Panc1 (cell line): ENCODE results near the gene FANCC. TPM values are rescaled to one million over a fixed set of nuclear protein-coding genes. Genes with fewer than 3 reads are reported as not detected.

ENCODE experiments used
- ATAC-seq: fragments of 200-7000 bp; cut with Tn5 transposase; 2 replicates; pipeline ENCODE4 v1.9.1; 2020; ENCODE audit warnings: mild to moderate bottlenecking, moderate library complexity
- BruUV-seq: library from RNA; stranded (reverse); fragments of 400-500 nt; replicated peaks from 2 replicates; lab custom pipeline; 2021; lab: Mats Ljungman, UMichigan
- CTCF ChIA-PET: fragments of 300-600 bp; sonication (Branson Sonifier 250); formaldehyde crosslinking; loops from one replicate; lab custom pipeline; 2022; ENCODE audit warnings: antibody characterized with exemption; lab: Charles Lee
- POLR2A ChIA-PET: fragments of 300-600 bp; sonication (Branson Sonifier 250); formaldehyde crosslinking; loops from one replicate; lab custom pipeline; 2022; ENCODE audit warnings: antibody characterized with exemption; lab: Charles Lee
- DNase-seq: peaks from one replicate; pipeline ENCODE4 v3.0.0-alpha.2; 2010; ENCODE audit warnings: low read depth, low spot score
- H3K27ac ChIP-seq: 2 replicates; pipeline ENCODE4 v1.5.1; 2011; ENCODE audit warnings: mild to moderate bottlenecking, low read length, inconsistent platforms
- H3K27me3 ChIP-seq: fragments of 200-500 bp; sonication (Bioruptor generic); 2 replicates; pipeline ENCODE4 v1.6.0; 2014; ENCODE audit warnings: low read length, inconsistent platforms; ENCODE audit not compliant: control insufficient read depth, insufficient read depth
- H3K36me3 ChIP-seq: fragments of 200-500 bp; sonication (Bioruptor generic); 2 replicates; pipeline ENCODE4 v1.5.1; 2014; ENCODE audit warnings: inconsistent platforms, mild to moderate bottlenecking, low read length, moderate library complexity; ENCODE audit not compliant: control insufficient read depth, insufficient read depth
- H3K4me1 ChIP-seq: 2 replicates; pipeline ENCODE4 v1.5.1; 2011; ENCODE audit warnings: inconsistent platforms, mild to moderate bottlenecking, low read length, moderate library complexity; ENCODE audit not compliant: control insufficient read depth, insufficient read depth
- H3K4me3 ChIP-seq, 2 experiments: 2 replicates each; pipeline ENCODE4 v1.5.1; 2011 to 2012; ENCODE audit warnings: low read depth in 2 of 2, low read length in 2 of 2, mild to moderate bottlenecking in 2 of 2, inconsistent platforms in 1 of 2, moderate library complexity in 1 of 2
- H3K9me3 ChIP-seq: fragments of 200-500 bp; sonication (Bioruptor generic); 2 replicates; pipeline ENCODE4 v1.5.1; 2014; ENCODE audit warnings: low read depth, mild to moderate bottlenecking, inconsistent platforms, low read length, moderate library complexity; ENCODE audit not compliant: control insufficient read depth, insufficient read depth
- CTCF ChIP-seq: fragments of 450-650 bp; IDR thresholded peaks from 2 replicates; pipeline ENCODE4 v1.5.1; 2017; ENCODE audit warnings: mild to moderate bottlenecking
- POLR2AphosphoS5 ChIP-seq: IDR thresholded peaks from 2 replicates; pipeline ENCODE4 v1.6.1; 2012; ENCODE audit warnings: mild to moderate bottlenecking, low read depth, low read length, moderate library complexity
- REST ChIP-seq, 2 experiments: IDR thresholded peaks; 2 replicates each; pipeline ENCODE4 v1.6.1; 2011 to 2012; ENCODE audit warnings: low read depth in 2 of 2, control low read depth in 1 of 2, low read length in 1 of 2, mild to moderate bottlenecking in 1 of 2, moderate library complexity in 1 of 2; ENCODE audit not compliant: insufficient read depth in 1 of 2
- SIN3A ChIP-seq: IDR thresholded peaks from 2 replicates; pipeline ENCODE4 v1.6.1; 2012; ENCODE audit warnings: low read depth, mild to moderate bottlenecking, low read length, moderate library complexity, borderline replicate concordance; ENCODE audit not compliant: insufficient read depth
- TCF7L2 ChIP-seq: IDR thresholded peaks from 2 replicates; pipeline ENCODE4 v1.6.1; 2011; ENCODE audit warnings: mild to moderate bottlenecking, low read depth, low read length, inconsistent platforms
- in situ Hi-C: cut with HindIII; loops from 2 replicates; pipeline ENCODE4 v1.10.0; 2016; ENCODE audit warnings: low sequenced_read_pairs, low pct_unique_long_range_greater_than_20kb
- intact Hi-C: fragments of 100-400 bp; cut with micrococcal nuclease; formaldehyde crosslinking; loops from one replicate; pipeline ENCODE4 v1.10.0; 2022; ENCODE audit not compliant: unreplicated experiment
- total RNA-seq: library from RNA; stranded (reverse); gene quantifications from one replicate; pipeline ENCODE4 v1.2.1, GENCODE V29; 2021; ENCODE audit not compliant: unreplicated experiment

The FANCC gene
- total RNA-seq, 1 experiment from 2014 or later = 17.8 TPM

- Histone ChIP-seq H3K27ac (peak overlapping the region; percentile 70), H3K4me3 (no peak overlapping the region), H3K36me3 (no peaks in the 10 kb centered on the region), H3K9me3 (no peaks in the 10 kb centered on the region), H3K27me3 (no peaks in the 10 kb centered on the region), H3K4me1 (peaks cover 57% of the 10 kb centered on the region)
- peak; percentile 52 for ATAC-seq
- no TSS peak for BruUV-seq
- POLR2A ChIA-PET = no interaction called here
- peak; percentile 56 for TF ChIP-seq POLR2AphosphoS5
- TF ChIP-seq SIN3A = no peak; the same call in 1 of the 2 replicates
- TF ChIP-seq CTCF = no peak
- TF ChIP-seq REST (IDR thresholded peaks at IDR 0.05; ENCODE audit: insufficient read depth in 1 of 2, low read depth in 2 of 2, low read length in 1 of 2) = no peak
- TF ChIP-seq TCF7L2 = no peak
- intact Hi-C loops (no loop called here), in situ Hi-C loops (no loop called here)
- CTCF ChIA-PET = no interaction called here
- DNase-seq = no peak
Measured at GRCh38 chr9:95090023-95090791, 227.3 kb downstream of the FANCC start.

GRCh38 chr9:95089257-95090022 is 228.1 kb downstream of the FANCC start:
- DNase-seq = no peak
- BruUV-seq = no TSS peak
- ATAC-seq = no peak
- Histone ChIP-seq H3K36me3 (no peaks in the 10 kb centered on the region), H3K27me3 (no peaks in the 10 kb centered on the region), H3K4me1 (peaks cover 57% of the 10 kb centered on the region), H3K4me3 (no peak overlapping the region), H3K9me3 (no peaks in the 10 kb centered on the region), H3K27ac (peak overlapping the region; percentile 61)
- POLR2A ChIA-PET = interaction anchor here (0.6 to 1.0 kb wide), 2 partner anchors 8 to 334 kb away, joined by 3 to 7 read pairs; no protein-coding TSS in a partner anchor
- TF ChIP-seq REST (IDR thresholded peaks at IDR 0.05; ENCODE audit: insufficient read depth in 1 of 2, low read depth in 2 of 2, low read length in 1 of 2) = no peak
- no peak for TF ChIP-seq TCF7L2
- TF ChIP-seq POLR2AphosphoS5 = no peak
- no peak for TF ChIP-seq CTCF
- in situ Hi-C loops = no loop called here
- CTCF ChIA-PET = interaction anchor here (0.6 kb wide), 1 partner anchor 232 kb away, joined by 5 read pairs; no protein-coding TSS in a partner anchor
- intact Hi-C loops = no loop called here
